ENCODE data around the gene TGM2.

GRCh38 chr20:38197217-38197616 lies 32.1 kb upstream of the TGM2 start:
- TF ChIP-seq CTCF (IDR thresholded peaks at IDR 0.05 in 8 of 11, conservative IDR thresholded peaks at IDR 0.05 in 3 of 11) (no peak), POLR2AphosphoS5 (IDR thresholded peaks at IDR 0.05) (no peak), POLR2A (IDR thresholded peaks at IDR 0.05) (no peak)

Measured in spleen (tissue), 7 donors.